IMR-90 (cell line): ENCODE results near the gene C3. TPM values are rescaled to one million over a fixed set of nuclear protein-coding genes. Genes with fewer than 3 reads are reported as not detected.

Source experiments
- ATAC-seq: fragments of 200-7000 bp; cut with Tn5 transposase; 2 replicates; pipeline ENCODE4 v1.9.1; 2020; ENCODE audit warnings: low read depth, mild to moderate bottlenecking, moderate library complexity
- BruUV-seq: library from RNA; stranded (reverse); fragments of 400-500 nt; replicated peaks from 2 replicates; lab custom pipeline; 2021; lab: Mats Ljungman, UMichigan
- CTCF ChIA-PET: fragments of 300-600 bp; formaldehyde crosslinking; extraction: SDS; loops from one replicate; lab custom pipeline; 2021; ENCODE audit warnings: antibody characterized with exemption; lab: Yijun Ruan, JAX
- POLR2A ChIA-PET: fragments of 300-600 bp; sonication (Branson Sonifier 250); formaldehyde crosslinking; loops from one replicate; lab custom pipeline; 2022; ENCODE audit warnings: antibody characterized with exemption; ENCODE audit not compliant: unreplicated experiment; lab: Charles Lee
- DNase-seq: peaks from one replicate; pipeline ENCODE4 v3.0.0; 2013
- H2AFZ ChIP-seq: replicated peaks from 2 replicates; pipeline ENCODE3; 2013; ENCODE audit warnings: low read length, mild to moderate bottlenecking; ENCODE audit not compliant: poor library complexity
- H2AK5ac ChIP-seq: 2 replicates; pipeline ENCODE4 v1.6.1; 2013; ENCODE audit warnings: low read depth, low read length, inconsistent platforms
- H2AK9ac ChIP-seq: replicated peaks from 2 replicates; pipeline ENCODE3; 2013; ENCODE audit warnings: mild to moderate bottlenecking, low read depth, low read length, moderate library complexity; ENCODE audit not compliant: poor library complexity
- H2BK120ac ChIP-seq: 2 replicates; pipeline ENCODE4 v1.6.1; 2013; ENCODE audit warnings: low read depth, low read length, inconsistent platforms
- H2BK15ac ChIP-seq: 3 replicates; pipeline ENCODE4 v1.6.1; 2013; ENCODE audit warnings: low read depth, low read length, inconsistent platforms
- H2BK20ac ChIP-seq: 2 replicates; pipeline ENCODE4 v1.6.1; 2013; ENCODE audit warnings: low read depth, mild to moderate bottlenecking, inconsistent platforms, low read length, moderate library complexity
- H2BK5ac ChIP-seq: 2 replicates; pipeline ENCODE4 v1.6.1; 2013; ENCODE audit warnings: mild to moderate bottlenecking, low read depth, low read length, inconsistent platforms; ENCODE audit not compliant: poor library complexity, severe bottlenecking
- H3K14ac ChIP-seq: replicated peaks from 2 replicates; pipeline ENCODE4 v1.6.1; 2013; ENCODE audit warnings: low read depth, low read length, inconsistent platforms
- H3K18ac ChIP-seq: 2 replicates; pipeline ENCODE4 v1.6.1; 2013; ENCODE audit warnings: low read depth, low read length, control low read depth
- H3K23ac ChIP-seq: 2 replicates; pipeline ENCODE4 v1.6.1; 2013; ENCODE audit warnings: low read depth, low read length, inconsistent platforms
- H3K27ac ChIP-seq: 2 replicates; pipeline ENCODE4 v1.5.1; 2013; ENCODE audit warnings: mild to moderate bottlenecking, control low read depth, low read length; ENCODE audit not compliant: insufficient read depth
- H3K27me3 ChIP-seq: 2 replicates; pipeline ENCODE4 v1.6.1; 2013; ENCODE audit warnings: low read length; ENCODE audit not compliant: control insufficient read depth, insufficient read depth
- H3K36me3 ChIP-seq: 2 replicates; pipeline ENCODE4 v1.6.1; 2013; ENCODE audit warnings: low read length, mixed read lengths; ENCODE audit not compliant: control insufficient read depth, insufficient read depth
- H3K4ac ChIP-seq: 2 replicates; pipeline ENCODE4 v1.6.1; 2013; ENCODE audit warnings: low read depth, low read length, inconsistent platforms
- H3K4me1 ChIP-seq: 2 replicates; pipeline ENCODE4 v1.6.1; 2013; ENCODE audit warnings: low read length, mixed read lengths; ENCODE audit not compliant: control insufficient read depth, insufficient read depth
- H3K4me2 ChIP-seq: 2 replicates; pipeline ENCODE4 v1.6.1; 2013; ENCODE audit warnings: low read depth, mild to moderate bottlenecking, control low read depth, low read length, moderate library complexity
- H3K4me3 ChIP-seq: 2 replicates; pipeline ENCODE4 v1.5.1; 2013; ENCODE audit warnings: low read depth, mild to moderate bottlenecking, control low read depth, low read length, moderate library complexity; ENCODE audit not compliant: insufficient read depth
- H3K56ac ChIP-seq: 2 replicates; pipeline ENCODE4 v1.6.1; 2013; ENCODE audit warnings: low read length, inconsistent platforms; ENCODE audit not compliant: insufficient read depth; ENCODE audit errors: extremely low read depth
- H3K79me1 ChIP-seq, 2 experiments: 2 replicates each; pipeline ENCODE4 v1.6.1; 2013; ENCODE audit warnings: low read length in 2 of 2, inconsistent platforms in 1 of 2, low read depth in 1 of 2
- H3K9ac ChIP-seq: 2 replicates; pipeline ENCODE4 v1.6.1; 2013; ENCODE audit warnings: low read depth, low read length, control low read depth
- H3K9me1 ChIP-seq: 2 replicates; pipeline ENCODE4 v1.6.1; 2013; ENCODE audit warnings: low read length, inconsistent platforms; ENCODE audit not compliant: insufficient read depth
- H3K9me3 ChIP-seq: 2 replicates; pipeline ENCODE4 v1.6.1; 2013; ENCODE audit warnings: low read length; ENCODE audit not compliant: control insufficient read depth, insufficient read depth
- H4K20me1 ChIP-seq: 2 replicates; pipeline ENCODE4 v1.6.1; 2013; ENCODE audit warnings: low read length, inconsistent platforms; ENCODE audit not compliant: insufficient read depth
- H4K5ac ChIP-seq: 2 replicates; pipeline ENCODE4 v1.6.1; 2013; ENCODE audit warnings: mild to moderate bottlenecking, low read depth, low read length, control low read depth
- H4K8ac ChIP-seq, 2 experiments: 2 replicates each; pipeline ENCODE4 v1.6.1; 2013; ENCODE audit warnings: low read depth in 2 of 2, low read length in 2 of 2, control low read depth in 1 of 2, inconsistent platforms in 1 of 2
- H4K91ac ChIP-seq: 2 replicates; pipeline ENCODE4 v1.6.1; 2013; ENCODE audit warnings: low read depth, low read length, inconsistent platforms; ENCODE audit not compliant: insufficient read depth
- CEBPB ChIP-seq: IDR thresholded peaks from 2 replicates; pipeline ENCODE4 v1.6.1; 2012; ENCODE audit warnings: low read depth, low read length, improper control_type of control experiment
- CHD1 ChIP-seq: IDR thresholded peaks from 2 replicates; pipeline ENCODE4 v1.6.1; 2012; ENCODE audit warnings: low read depth, low read length, improper control_type of control experiment
- MAFK ChIP-seq: IDR thresholded peaks from 2 replicates; pipeline ENCODE4 v1.6.1; 2012; ENCODE audit warnings: low read depth, low read length, improper control_type of control experiment
- MXI1 ChIP-seq: IDR thresholded peaks from 2 replicates; pipeline ENCODE4 v1.6.1; 2012; ENCODE audit warnings: low read depth, mild to moderate bottlenecking, low read length, moderate library complexity, borderline replicate concordance
- RAD21 ChIP-seq: IDR thresholded peaks from 2 replicates; pipeline ENCODE4 v1.6.1; 2012; ENCODE audit warnings: low read length, improper control_type of control experiment
- USF2 ChIP-seq: fragments of 150-350 bp; IDR thresholded peaks from 2 replicates; pipeline ENCODE4 v1.6.1; 2017; ENCODE audit warnings: mild to moderate bottlenecking, antibody characterized with exemption, low read length, low read depth
- WGBS, 2 experiments: methylation state at CpG; one replicate each; pipeline versions ENCODE4 v1.1.5 to v1.1.7; 2013; ENCODE audit warnings: missing lambda C conversion rate in 2 of 2; ENCODE audit not compliant: insufficient read length in 1 of 2; ENCODE audit errors: extremely low coverage in 2 of 2; 5-methylcytosine and 5-hydroxymethylcytosine counted together
- dilution Hi-C: fragments of 300-500 bp; cut with HindIII; formaldehyde crosslinking; loops from one replicate; pipeline ENCODE4 v1.14.3; 2018; ENCODE audit warnings: low sequenced_read_pairs; ENCODE audit not compliant: unreplicated experiment
- in situ Hi-C: fragments of 300-500 bp; cut with MboI; formaldehyde crosslinking; loops from 3 replicates; pipeline ENCODE4 v1.14.3; 2019; ENCODE audit warnings: low sequenced_read_pairs, inconsistent platforms, mixed read lengths
- intact Hi-C: fragments of 100-400 bp; cut with micrococcal nuclease; formaldehyde crosslinking; loops from 2 replicates; pipeline ENCODE4 v1.10.0; 2022
- polyA plus RNA-seq, 3 experiments: library from polyadenylated mRNA; depleted of rRNA; stranded (reverse); fragments of >200 nt; gene quantifications; 2 replicates each; pipeline ENCODE4 v1.2.3, GENCODE V29; 2012; ENCODE audit warnings: low replicate concordance in 1 of 3
- total RNA-seq: library from RNA; depleted of rRNA; stranded (reverse); fragments of >200 nt; gene quantifications from 2 replicates; pipeline ENCODE4 v1.2.3, GENCODE V29; 2012

The C3 gene
- total and polyA plus RNA-seq, 2 of the 4 experiments (the other 2 are of a cell fraction) = 0.36 TPM; not detected in 1

GRCh38 chr19:6739883-6740588 lies 19.6 kb upstream of the C3 start:
- CTCF ChIA-PET = no interaction called here
- TF ChIP-seq CHD1 (no peak), MAFK (no peak), CEBPB (no peak), MXI1 (peak; percentile 48; the same call in 1 of the 2 replicates), RAD21 (no peak), USF2 (no peak)

More at GRCh38 chr19:6739883-6740588, 19.6 kb upstream of the C3 start:
- dilution Hi-C loops (no loop called here), intact Hi-C loops (loop anchor here (5.0 to 10.0 kb wide), 3 partner anchors 208 to 613 kb away; partner anchors contain the start of genes TNFSF9 and ZNF557), in situ Hi-C loops (loop anchor here (10.0 kb wide), 2 partner anchors 125 to 225 kb away; no protein-coding TSS in a partner anchor)
- Histone ChIP-seq H2AK9ac (peak overlapping the region; percentile 99), H4K91ac (peak overlapping the region; percentile 52), H2AFZ (peak overlapping the region; percentile 90), H3K9ac (peak overlapping the region; percentile 82), H3K56ac (peak overlapping the region; percentile 71; the same call in 1 of the 2 replicates), H2AK5ac (peak overlapping the region; percentile 62), H3K27ac (peak overlapping the region; percentile 87), H3K4ac (peak overlapping the region; percentile 66), H4K8ac (peak overlapping the region in 1 of 2 experiments; percentile 71; a peak in 2 of 4 replicates), H3K18ac (peak overlapping the region; percentile 19; the same call in 1 of the 2 replicates), H3K4me2 (peak overlapping the region; percentile 89), H4K5ac (peak overlapping the region; percentile 13; the same call in 1 of the 2 replicates), H4K20me1 (0 out of 2 replicates have a peak, but pooled peaks cover 4% of the 10 kb centered on the region), H2BK120ac (no peak overlapping the region), H2BK15ac (0 out of 3 replicates have a peak overlapping the region, but pooled peaks have one; percentile 10), H3K4me3 (peak overlapping the region; percentile 93), H3K9me1 (peaks cover 7% of the 10 kb centered on the region; the same call in 1 of the 2 replicates), H3K79me1 (peaks cover 3 to 61% of the 10 kb centered on the region in 2 experiments), H3K27me3 (no peaks in the 10 kb centered on the region), H2BK20ac (no peak overlapping the region), H3K23ac (peak overlapping the region; percentile 86; the same call in 1 of the 2 replicates), H3K14ac (peak overlapping the region; percentile 43; the same call in 1 of the 2 replicates), H3K4me1 (peaks cover 34% of the 10 kb centered on the region), H3K9me3 (no peaks in the 10 kb centered on the region), H3K36me3 (peaks cover 13% of the 10 kb centered on the region), H2BK5ac (peak overlapping the region; percentile 71)
- no peak for ATAC-seq
- POLR2A ChIA-PET = no interaction called here
- BruUV-seq = no TSS peak
- DNase-seq = no peak
- no CpG with 5 or more reads among the region's 34 CpGs for WGBS, 2 experiments
